ENCODE measurements around the gene PDGFRA. TPM values are rescaled to one million over a fixed set of nuclear protein-coding genes. Genes with fewer than 3 reads are reported as not detected.

PDGFRA gene
- 0.29 TPM for total RNA-seq (2013)
- polyA plus RNA-seq = not detected
- not detected in 2 replicates for polyA minus RNA-seq
- 0 to 2.7 (median 0.07) reads per million in 11 experiments for total RNA-seq

DNA sequence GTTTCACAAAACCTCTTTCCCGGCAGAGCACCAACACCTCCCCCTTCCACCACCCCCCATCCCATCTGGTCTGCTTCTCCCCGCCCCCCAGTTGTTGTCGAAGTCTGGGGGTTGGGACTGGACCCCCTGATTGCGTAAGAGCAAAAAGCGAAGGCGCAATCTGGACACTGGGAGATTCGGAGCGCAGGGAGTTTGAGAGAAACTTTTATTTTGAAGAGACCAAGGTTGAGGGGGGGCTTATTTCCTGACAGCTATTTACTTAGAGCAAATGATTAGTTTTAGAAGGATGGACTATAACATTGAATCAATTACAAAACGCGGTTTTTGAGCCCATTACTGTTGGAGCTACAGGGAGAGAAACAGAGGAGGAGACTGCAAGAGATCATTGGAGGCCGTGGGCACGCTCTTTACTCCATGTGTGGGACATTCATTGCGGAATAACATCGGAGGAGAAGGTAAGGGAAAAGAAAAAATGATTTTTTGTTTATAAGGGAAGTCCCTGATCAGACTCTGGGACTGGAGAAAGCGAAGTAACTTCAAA, at the start of gene PDGFRA:
TSS of gene PDGFRA (plus strand) at position 333 of the 541 bp plus-strand sequence. CDS start 29,476 bp downstream, outside the sequence.
- peaks cover 78 to 98% of the 10 kb centered on the region in 2 donors for H3K27me3 ChIP-seq (ENCODE audit: control insufficient read depth in 2 of 2, insufficient read depth in 2 of 2, low read length in 2 of 2)
- H2AFZ ChIP-seq (ENCODE audit: insufficient read depth, low read depth, low read length, poor library complexity, severe bottlenecking) = peak within 1 kb of the TSS; percentile 37
- H3K9me3 Mint-ChIP-seq = peaks cover 0 to 53% (median 19%) of the 10 kb centered on the region in 7 donors
- intact Hi-C loops (cut with micrococcal nuclease) = no loop called here
- peak within 1 kb of the TSS; percentile 83 for H3K4me2 ChIP-seq (replicated peaks; ENCODE audit: extremely low read depth, low read length, poor library complexity, severe bottlenecking)
- peak within 1 kb of the TSS in 1 of 3 experiments; percentile 70 for H3K4me3 ChIP-seq (replicated peaks in 1 of 3; ENCODE audit: low read depth in 2 of 3, low read length in 3 of 3)
- peaks cover 0 to 10% of the 10 kb centered on the region in 2 donors for H3K36me3 Mint-ChIP-seq
- peaks cover 92 to 100% (median 93%) of the 10 kb centered on the region in 3 donors for H3K27me3 Mint-ChIP-seq (ENCODE audit: low read depth in 3 of 3)
- H3K79me2 ChIP-seq (ENCODE audit: insufficient read depth, low read length) = no peaks in the 10 kb centered on the region
- H3K4me1 ChIP-seq (ENCODE audit: control insufficient read depth in 1 of 2, insufficient read depth in 2 of 2, low read length in 2 of 2) = peaks cover 64 to 72% of the 10 kb centered on the region in 2 donors
- H4K20me1 ChIP-seq (ENCODE audit: insufficient read depth, low read length) = no peaks in the 10 kb centered on the region
- peaks cover 70% of the 10 kb centered on the region for H3K4me1 Mint-ChIP-seq
- H3K36me3 ChIP-seq (replicated peaks in 1 of 2; ENCODE audit: control insufficient read depth in 1 of 2, insufficient read depth in 2 of 2, low read length in 2 of 2) = no peaks in the 10 kb centered on the region
- WGBS (ENCODE audit: insufficient coverage) = 11% methylated on average over 8 of the region's 15 CpGs
- no peak for TF ChIP-seq CTCF (IDR thresholded peaks at IDR 0.05)
- no peak within 1 kb of the TSS for H3K27ac ChIP-seq (ENCODE audit: low read depth in 1 of 2, low read length in 2 of 2)
- DNase-seq = no peak
- H3K9ac ChIP-seq (ENCODE audit: insufficient read depth, low read length, poor library complexity, severe bottlenecking) = no peak within 1 kb of the TSS
- H3K27ac Mint-ChIP-seq = no peak within 1 kb of the TSS
- peak within 1 kb of the TSS in 1 of 2 donors; percentile 93 for H3K4me3 Mint-ChIP-seq
- H3K9me3 ChIP-seq (replicated peaks in 1 of 2; ENCODE audit: control insufficient read depth in 1 of 2, insufficient read depth in 1 of 2, low read length in 2 of 2) = peaks cover 0 to 47% of the 10 kb centered on the region in 2 donors

- Histone ChIP-seq H3K9ac (ENCODE audit: insufficient read depth, low read length, poor library complexity, severe bottlenecking) (no peak overlapping the region), H4K20me1 (ENCODE audit: insufficient read depth, low read length) (no peaks in the 10 kb centered on the region), H3K9me3 (replicated peaks in 1 of 2; ENCODE audit: control insufficient read depth in 1 of 2, insufficient read depth in 1 of 2, low read length in 2 of 2) (no peaks in the 10 kb centered on the region), H3K27me3 (ENCODE audit: control insufficient read depth in 2 of 2, insufficient read depth in 2 of 2, low read length in 2 of 2) (no peaks in the 10 kb centered on the region), H3K79me2 (ENCODE audit: insufficient read depth, low read length) (no peaks in the 10 kb centered on the region), H3K4me2 (replicated peaks; ENCODE audit: extremely low read depth, low read length, poor library complexity, severe bottlenecking) (no peak overlapping the region), H3K27ac (ENCODE audit: low read depth in 1 of 2, low read length in 2 of 2) (no peak overlapping the region), H3K36me3 (replicated peaks in 1 of 2; ENCODE audit: control insufficient read depth in 1 of 2, insufficient read depth in 2 of 2, low read length in 2 of 2) (no peaks in the 10 kb centered on the region), H3K4me3 (replicated peaks in 1 of 3; ENCODE audit: low read depth in 2 of 3, low read length in 3 of 3) (no peak overlapping the region), H2AFZ (ENCODE audit: insufficient read depth, low read depth, low read length, poor library complexity, severe bottlenecking) (no peak overlapping the region), H3K4me1 (ENCODE audit: control insufficient read depth in 1 of 2, insufficient read depth in 2 of 2, low read length in 2 of 2) (no peaks in the 10 kb centered on the region)
- no peaks in the 10 kb centered on the region for H3K36me3 Mint-ChIP-seq
- peaks cover 4% of the 10 kb centered on the region for H3K4me1 Mint-ChIP-seq
- TF ChIP-seq CTCF (IDR thresholded peaks at IDR 0.05) = no peak
- intact Hi-C loops (cut with micrococcal nuclease) = no loop called here
- WGBS (ENCODE audit: insufficient coverage) = no CpG with 5 or more reads among the region's 3 CpGs
- H3K9me3 Mint-ChIP-seq = peaks cover 0 to 4% (median 1%) of the 10 kb centered on the region in 7 donors
- H3K27ac Mint-ChIP-seq = no peak overlapping the region
- DNase-seq = no peak
- H3K27me3 Mint-ChIP-seq (ENCODE audit: low read depth in 3 of 3) = peaks cover 2 to 4% (median 3%) of the 10 kb centered on the region in 3 donors
- H3K4me3 Mint-ChIP-seq = no peak overlapping the region
These were observed 44.5 kb upstream of the PDGFRA start for GRCh38 chr4:54184581-54184980.
